HG03457 (cell line): ENCODE measurements around the gene SIAH1.
"Not testable (repeated sequence)": the region's sequence is repeated elsewhere in the genome, so short reads cannot be mapped to it uniquely, and the experiment has no call there.

Experiments
- ATAC-seq: cut with Tn5 transposase; IDR thresholded peaks from one replicate; pipeline ENCODE4 v1.9.1; 2021; ENCODE audit warnings: moderate number of reproducible peaks; ENCODE audit not compliant: unreplicated experiment

The SIAH1 gene

GRCh38 chr16:48335961-48336360 lies 49.3 kb downstream of the SIAH1 start:
- ATAC-seq: no peak

- ATAC-seq: no peak
Observed at GRCh38 chr16:48334325-48334724, 50.9 kb downstream of the SIAH1 start.

GRCh38 chr16:48332978-48333377 lies 52.2 kb downstream of the SIAH1 start:
- no peak for ATAC-seq

- no peak for ATAC-seq
Observed at GRCh38 chr16:48330841-48331192, 54.4 kb downstream of the SIAH1 start.

- ATAC-seq: no peak
Observed at GRCh38 chr16:48330189-48330840, 54.9 kb downstream of the SIAH1 start.

- no peak for ATAC-seq
Observed at GRCh38 chr16:48329138-48329537, 56.1 kb downstream of the SIAH1 start.

GRCh38 chr16:48326915-48327314 lies 58.3 kb downstream of the SIAH1 start:
- ATAC-seq: no peak

GRCh38 chr16:48323783-48324775 lies 61.1 kb downstream of the SIAH1 start:
- ATAC-seq: no peak

- no peak for ATAC-seq
Observed at GRCh38 chr16:48321317-48322036, 63.7 kb downstream of the SIAH1 start.

- no peak for ATAC-seq
Observed at GRCh38 chr16:48318630-48319029, 66.6 kb downstream of the SIAH1 start.

GRCh38 chr16:48317614-48318315 lies 67.4 kb downstream of the SIAH1 start:
- ATAC-seq: no peak

GRCh38 chr16:48317026-48317425 lies 68.2 kb downstream of the SIAH1 start:
- ATAC-seq: no peak

- ATAC-seq: not testable (repeated sequence)
Observed at GRCh38 chr16:48313905-48314304, 71.3 kb downstream of the SIAH1 start.

GRCh38 chr16:48310908-48311641 lies 74.1 kb downstream of the SIAH1 start:
- ATAC-seq: no peak
